NCI-H82 treated with DMSO at 0.1 percent for 48 hours (cell line): ENCODE data around the gene SETMAR.
"Not testable (repeated sequence)": the region's sequence is repeated elsewhere in the genome, so short reads cannot be mapped to it uniquely, and the experiment has no call there.

Experiments used
- DNase-seq: peaks from one replicate; lab custom pipeline; 2025; ENCODE audit not compliant: unreplicated experiment; lab: John Stamatoyannopoulos, UW

SETMAR gene

DNA sequence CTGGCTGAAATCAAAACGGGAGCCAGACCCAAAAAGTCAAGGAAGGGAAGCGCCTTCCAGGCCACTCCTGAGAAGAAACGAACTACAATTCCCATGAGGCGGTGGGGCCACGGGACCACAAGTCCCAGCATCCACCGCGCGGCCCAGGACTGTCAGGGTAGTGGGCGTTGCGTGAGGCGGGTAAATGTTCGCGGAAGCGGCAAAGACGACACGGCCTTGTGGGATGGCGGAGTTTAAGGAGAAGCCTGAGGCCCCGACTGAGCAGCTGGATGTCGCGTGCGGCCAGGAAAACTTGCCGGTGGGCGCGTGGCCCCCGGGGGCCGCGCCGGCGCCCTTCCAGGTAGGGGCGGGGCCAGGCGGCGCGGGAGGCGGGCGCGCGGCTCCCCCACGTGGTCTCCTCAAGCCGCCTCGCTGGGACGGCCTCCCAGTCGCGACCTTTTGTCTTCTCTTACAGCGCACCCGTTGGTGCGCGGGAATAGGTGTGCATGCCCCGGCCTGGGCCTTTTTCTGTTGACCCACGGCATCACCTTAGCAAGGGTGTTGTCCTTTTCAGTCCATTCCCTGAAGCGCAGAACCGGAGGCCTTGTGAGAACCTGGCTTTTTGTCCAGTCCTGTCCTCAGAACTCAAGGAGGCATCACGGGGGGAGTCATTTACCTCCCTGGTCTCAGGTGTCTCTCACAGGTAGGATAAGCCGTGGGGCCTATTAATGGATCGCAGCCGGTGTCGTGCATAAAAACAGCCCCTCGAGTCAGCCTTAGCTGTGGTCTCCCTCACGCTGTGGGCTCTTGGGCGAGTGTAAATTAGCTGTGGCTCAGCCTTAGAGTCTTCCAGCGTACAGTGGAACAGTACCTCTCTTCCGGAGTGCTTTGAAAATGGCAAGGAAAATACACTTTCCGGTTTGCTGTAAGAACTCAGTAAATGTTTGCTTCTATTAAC is at the start of gene SETMAR:
TSS of gene SETMAR (plus strand) at position 183 of the 937 bp plus-strand sequence. CDS start at position 185, 2 bp downstream.
- peak; percentile 47 for DNase-seq

- DNase-seq: peak; percentile 56
These were observed 41.8 kb upstream of the SETMAR start for GRCh38 chr3:4261406-4261805.

DNA sequence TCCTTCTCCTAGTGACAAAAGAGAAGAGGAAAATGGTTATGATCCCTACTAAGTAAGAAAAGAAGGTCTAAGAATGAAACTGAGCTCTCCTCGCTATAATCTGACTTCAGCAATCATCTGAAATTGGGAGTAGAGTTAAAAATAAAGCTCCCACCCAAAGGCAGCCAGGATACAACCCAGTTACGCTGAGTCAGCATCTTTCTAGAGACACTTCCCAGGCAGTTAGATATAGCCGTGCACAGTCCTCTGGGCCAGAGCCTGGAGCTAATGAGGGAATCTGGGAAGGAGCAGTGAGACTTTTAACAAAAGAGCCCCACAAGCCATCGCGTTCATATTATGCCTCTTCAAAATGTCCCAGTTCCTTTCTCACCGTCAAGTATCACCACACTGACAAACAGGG is 39.1 kb upstream of the SETMAR start:
- DNase-seq: no peak

DNA sequence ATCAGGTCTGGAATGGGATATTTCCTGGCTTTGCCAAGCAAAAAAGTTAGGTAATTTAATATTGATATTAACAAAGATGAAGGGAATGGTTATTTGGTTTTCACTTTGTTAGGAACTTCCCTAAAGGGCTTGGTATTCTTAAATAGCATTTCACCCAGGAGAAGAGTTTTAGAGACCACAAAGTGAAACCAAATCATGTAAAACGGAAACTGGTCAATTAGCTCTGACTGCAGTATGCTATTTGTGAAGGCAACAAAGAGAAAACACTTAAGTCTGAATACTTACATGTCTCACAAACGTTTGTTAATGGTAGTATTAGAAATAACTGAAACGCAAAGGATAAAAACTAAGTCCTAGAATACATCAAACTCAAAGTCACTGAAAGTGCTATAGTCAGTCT is 32.4 kb upstream of the SETMAR start:
- no peak for DNase-seq

DNA sequence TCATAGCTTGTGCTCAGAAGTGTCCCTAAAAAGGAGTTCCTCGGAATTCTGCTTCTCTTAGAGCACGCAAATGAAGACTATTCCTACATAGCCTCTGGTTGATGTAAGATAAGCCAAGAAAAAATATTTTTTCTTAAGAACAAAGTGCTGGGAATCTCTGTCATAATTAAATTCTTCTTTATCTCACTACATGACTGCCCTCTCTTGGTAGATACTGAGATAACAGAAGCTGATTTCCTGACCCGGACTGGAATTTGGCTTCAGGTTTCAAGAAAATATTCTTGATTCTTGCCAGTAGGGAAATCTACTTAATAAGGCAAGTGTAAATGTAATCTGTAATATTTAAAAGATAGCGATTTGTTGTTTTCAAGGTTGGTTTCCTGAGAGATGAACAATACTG is 31.3 kb upstream of the SETMAR start:
- DNase-seq: no peak

- no peak for DNase-seq
These were observed 23.6 kb upstream of the SETMAR start for GRCh38 chr3:4279516-4280105.

DNA sequence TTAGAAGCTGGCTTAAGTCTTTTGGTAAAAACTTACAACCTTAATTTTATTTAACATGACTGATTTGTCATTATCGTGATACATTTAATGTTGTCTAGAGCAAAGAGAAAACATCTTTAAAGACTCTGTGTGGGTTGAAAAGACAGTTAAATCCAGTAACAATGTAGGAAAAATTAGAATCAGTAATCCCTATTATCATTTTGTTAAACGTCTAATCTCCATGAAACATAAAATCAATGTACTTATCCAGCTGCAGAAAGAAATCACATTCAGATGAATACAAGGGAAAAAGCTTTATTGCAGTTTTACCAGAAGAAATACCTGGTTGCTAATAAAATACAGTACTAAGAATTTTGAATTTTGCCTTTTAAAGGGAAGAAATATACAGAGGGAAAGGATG is 21.2 kb upstream of the SETMAR start:
- DNase-seq: no peak

DNA sequence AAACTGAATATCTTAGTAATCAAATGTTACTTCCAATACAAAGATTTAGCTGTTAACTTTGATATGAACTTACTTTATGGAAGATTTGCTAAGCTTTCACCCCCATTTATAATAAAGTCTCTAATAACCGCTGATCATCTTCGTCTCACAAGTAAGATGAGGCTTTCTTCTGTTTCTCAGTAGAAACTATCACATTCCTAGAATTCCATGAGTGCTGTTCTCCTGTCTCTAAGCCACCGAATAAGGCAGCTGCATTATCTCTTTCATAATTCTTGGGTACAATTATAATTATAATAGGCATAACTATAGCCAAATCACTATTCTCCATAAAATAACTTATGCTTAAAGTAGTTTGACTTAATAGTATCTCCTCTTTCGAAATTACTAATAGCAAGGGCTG is 18.3 kb upstream of the SETMAR start:
- no peak for DNase-seq

DNA sequence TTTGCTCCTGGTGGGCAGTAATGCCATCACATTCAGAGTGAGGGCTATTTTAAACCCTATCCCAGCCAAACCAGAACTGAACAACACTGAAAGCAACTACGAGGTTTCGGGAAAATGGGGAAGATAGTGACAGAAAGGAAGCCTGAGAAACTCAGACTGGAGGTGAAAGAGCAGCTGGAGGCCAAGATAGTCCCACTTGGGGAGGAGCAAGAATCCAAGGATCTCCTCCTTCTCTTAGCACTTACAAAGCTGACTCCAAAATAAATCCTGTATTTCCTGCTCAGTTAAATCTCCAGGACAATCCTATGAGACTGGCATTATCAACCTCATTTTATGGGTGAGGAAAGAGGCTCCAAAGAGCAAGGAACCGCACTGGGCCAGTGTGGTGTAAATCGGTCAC is 14.1 kb upstream of the SETMAR start:
- DNase-seq: no peak

DNA sequence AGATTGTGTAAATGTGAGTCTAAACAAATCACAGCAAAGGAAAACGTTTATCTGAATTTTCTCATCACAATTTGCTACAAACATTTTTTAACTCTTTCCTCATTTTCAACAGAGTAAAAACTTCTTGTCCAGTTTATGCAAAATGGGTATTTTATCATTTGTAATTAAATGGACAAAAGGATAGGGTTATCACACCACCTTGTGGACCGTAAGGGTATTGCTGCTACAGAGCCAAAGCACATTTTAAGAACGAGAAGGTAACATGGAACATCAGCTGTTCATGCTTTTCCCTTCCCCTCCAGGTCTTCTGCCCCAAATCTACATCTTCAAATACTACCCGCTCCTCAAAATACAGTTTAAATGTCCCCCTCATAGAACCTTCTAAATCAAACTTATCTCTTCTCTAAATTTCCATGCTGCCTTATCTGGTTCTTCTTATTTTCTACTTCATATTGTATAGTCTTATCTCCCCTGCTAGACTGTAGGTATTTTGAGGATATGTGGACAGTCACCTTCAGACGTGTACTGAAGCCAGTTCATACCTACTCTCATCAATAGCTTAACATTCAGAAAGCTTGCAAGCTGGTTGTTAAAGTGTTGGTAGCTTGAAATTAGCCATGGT is 12.8 kb upstream of the SETMAR start:
- DNase-seq: peak; percentile 21

DNA sequence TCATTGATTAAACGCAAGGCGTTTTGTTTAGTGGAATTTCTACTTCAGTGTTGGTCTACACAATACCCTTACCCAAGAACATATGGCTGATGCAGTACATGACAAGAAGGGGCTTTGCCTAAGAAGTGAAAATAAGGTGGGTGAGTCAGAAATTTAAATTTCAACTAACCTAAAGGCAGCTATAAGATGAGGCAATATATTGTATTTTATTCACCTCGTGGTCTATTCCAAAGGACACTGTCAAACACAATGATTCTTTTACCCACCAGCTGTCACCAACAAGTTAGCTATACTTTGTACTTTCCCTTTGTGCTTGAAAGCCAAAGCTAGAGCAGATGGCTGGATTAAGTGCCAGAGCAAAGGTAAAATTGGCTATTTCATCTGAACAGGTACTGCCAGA is 10.9 kb upstream of the SETMAR start:
- peak; percentile 8 for DNase-seq

GRCh38 chr3:4294616-4295327 is 8.4 kb upstream of the SETMAR start:
- DNase-seq: no peak

GRCh38 chr3:4296454-4296853 is 6.7 kb upstream of the SETMAR start:
- DNase-seq: not testable (repeated sequence)

- DNase-seq: no peak
These were observed 5.7 kb upstream of the SETMAR start for GRCh38 chr3:4297486-4297885.

- DNase-seq: no peak
These were observed 422 bp upstream of the SETMAR start for GRCh38 chr3:4302747-4303146.

DNA sequence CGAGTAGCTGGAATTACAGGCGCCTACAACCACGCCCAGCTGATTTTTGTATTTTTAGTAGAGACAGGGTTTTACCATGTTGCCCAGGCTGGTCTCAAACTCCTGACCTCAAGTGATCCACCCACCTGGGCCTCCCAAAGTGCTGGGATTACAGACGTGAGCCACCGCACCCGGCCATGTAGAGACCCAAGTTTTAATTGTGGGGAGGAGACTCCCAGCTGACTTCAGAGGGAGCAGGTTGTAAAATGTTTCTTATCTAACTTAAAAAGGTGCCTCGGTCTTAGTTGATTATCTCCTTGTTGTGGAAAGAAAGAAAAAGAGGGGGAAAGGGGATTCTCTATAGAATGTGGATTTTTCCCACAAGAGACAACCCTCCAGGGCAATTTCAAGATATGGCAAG is 2.0 kb downstream of the SETMAR start:
- DNase-seq: not testable (repeated sequence)

DNA sequence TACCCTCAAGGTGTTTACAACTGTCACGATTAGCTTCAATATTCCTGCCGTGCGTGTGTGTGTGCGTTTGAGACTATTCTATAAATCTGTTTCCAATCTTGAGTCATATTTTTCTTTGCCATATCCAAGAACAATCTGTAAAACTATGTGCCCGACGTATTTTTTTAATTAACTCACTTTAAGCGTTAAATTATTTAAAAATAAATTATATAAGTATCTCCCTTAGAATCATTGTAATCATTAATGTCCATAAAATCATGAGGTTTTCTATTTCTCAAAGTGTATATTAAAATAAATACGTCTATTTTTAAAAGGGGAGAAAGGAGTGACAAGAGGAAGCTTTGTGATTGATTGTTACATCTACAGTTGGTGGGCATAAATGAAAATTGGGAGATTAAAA is 2.9 kb downstream of the SETMAR start:
- DNase-seq: no peak

GRCh38 chr3:4306860-4307259 is 3.7 kb downstream of the SETMAR start:
- no peak for DNase-seq

DNA sequence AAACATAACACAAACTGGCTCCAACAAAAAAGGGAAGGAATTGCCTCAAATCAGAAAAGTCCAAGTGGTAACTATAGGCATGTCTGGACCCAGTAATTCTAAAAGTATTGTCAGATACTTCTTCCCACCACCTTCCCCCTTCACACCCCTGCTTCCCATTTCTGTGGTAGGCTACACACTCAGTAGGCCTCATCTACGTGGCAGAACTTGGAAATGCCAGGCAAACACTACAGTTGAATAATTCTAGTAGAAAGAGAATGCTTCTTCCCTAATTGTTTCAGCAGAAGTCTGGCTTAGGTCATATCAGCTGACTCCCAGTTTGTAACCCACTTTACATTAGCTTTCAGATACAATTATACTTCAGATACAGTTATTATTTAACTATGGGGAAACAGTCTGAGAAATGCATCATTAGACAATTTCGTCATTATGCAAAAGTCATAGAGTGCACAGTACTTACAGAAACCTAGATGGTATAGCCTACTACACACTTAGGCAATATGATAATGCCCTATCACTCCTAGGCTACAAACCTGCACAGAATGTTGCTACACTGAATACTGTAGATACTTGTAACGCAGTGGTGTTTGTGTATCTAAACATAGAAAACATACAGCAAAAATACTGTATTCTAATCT is 6.4 kb downstream of the SETMAR start:
- no peak for DNase-seq

DNA sequence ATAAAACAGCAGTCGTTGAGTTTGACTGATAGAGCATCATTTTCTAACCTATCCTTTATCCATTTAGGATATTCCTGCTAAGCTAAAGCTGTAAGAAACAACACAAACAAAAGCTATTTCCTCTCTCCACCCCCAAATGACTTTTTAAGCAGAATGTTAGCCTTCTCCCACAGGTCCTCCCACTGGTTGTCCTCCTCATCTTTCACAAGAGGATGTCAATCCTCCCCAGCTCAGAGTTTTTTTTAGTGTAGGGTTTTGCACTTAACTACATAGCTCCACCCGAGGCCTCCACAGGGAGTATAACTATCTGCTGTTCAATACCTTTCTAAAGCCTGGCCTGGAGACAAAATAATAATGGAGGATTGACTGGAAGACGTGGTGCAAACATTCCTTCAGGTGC is 7.8 kb downstream of the SETMAR start:
- DNase-seq: no peak

- DNase-seq: no peak
These were observed 8.3 kb downstream of the SETMAR start for GRCh38 chr3:4311496-4311895.
